Left cardiac atrium (tissue), 4 donors: ENCODE results near the gene CSNK1D. TPM values are rescaled to one million over a fixed set of nuclear protein-coding genes. Genes with fewer than 3 reads are reported as not detected.

Experiments
- ATAC-seq, 2 donors: fragments of 200-7000 bp; cut with Tn5 transposase; one replicate each; pipeline ENCODE4 v1.9.1; 2020; ENCODE audit warnings: mild to moderate bottlenecking in 2 of 2, moderate library complexity in 2 of 2
- DNase-seq: peaks from one replicate; pipeline ENCODE4 v3.0.0-alpha.2; 2020
- intact Hi-C, 2 donors: fragments of 100-400 bp; cut with DNase I; formaldehyde crosslinking; loops; one replicate each; pipeline versions ENCODE4 v1.14.1 to v1.15.1; 2022 to 2023
- total RNA-seq, 2 donors: library from RNA; stranded (reverse); fragmentation: NEBNext Ultra II Directional; extraction: Animal tissue kit (Norgen Biotek cat#: 25700); gene quantifications; one replicate each; pipeline ENCODE4 v1.2.1, GENCODE V29; 2021
- donor health status: DM: no; HTN: yes; CAD: no.
- donor health status: DM: no; HTN: yes; CAD: no; lungs with severe emphysema.
- donor health status: DM: yes; HTN: yes; CAD: no.
- donor health status: Dilated cardiomyopathy.

The CSNK1D gene
- total RNA-seq, 2 donors from 2014 or later, result 63.6 to 88.2 TPM

GRCh38 chr17:82313195-82314011 is 39.9 kb upstream of the CSNK1D start:
- ATAC-seq (no peak), DNase-seq (no peak)
- intact Hi-C loops, result no loop called here

DNA sequence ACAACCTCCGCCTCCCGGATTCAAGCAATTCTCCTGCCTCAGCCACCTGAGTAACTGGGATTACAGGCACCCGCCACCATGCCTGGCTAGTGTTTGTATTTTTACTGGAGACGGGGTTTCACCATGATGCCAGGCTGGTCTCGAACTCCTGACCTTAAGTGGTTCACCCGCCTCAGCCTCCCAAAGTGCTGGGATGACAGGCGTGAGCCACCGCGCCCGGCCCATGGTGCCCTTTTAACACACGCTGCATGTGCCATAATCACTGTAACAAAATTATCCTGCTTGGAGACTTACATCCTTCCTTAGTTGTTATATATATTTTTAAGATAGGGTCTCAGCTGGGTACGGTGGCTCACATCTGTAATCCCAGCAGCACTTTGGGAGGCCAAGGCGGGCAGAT is 38.5 kb upstream of the CSNK1D start:
- no peak for DNase-seq
- ATAC-seq, result no peak
- intact Hi-C loops, result no loop called here

DNA sequence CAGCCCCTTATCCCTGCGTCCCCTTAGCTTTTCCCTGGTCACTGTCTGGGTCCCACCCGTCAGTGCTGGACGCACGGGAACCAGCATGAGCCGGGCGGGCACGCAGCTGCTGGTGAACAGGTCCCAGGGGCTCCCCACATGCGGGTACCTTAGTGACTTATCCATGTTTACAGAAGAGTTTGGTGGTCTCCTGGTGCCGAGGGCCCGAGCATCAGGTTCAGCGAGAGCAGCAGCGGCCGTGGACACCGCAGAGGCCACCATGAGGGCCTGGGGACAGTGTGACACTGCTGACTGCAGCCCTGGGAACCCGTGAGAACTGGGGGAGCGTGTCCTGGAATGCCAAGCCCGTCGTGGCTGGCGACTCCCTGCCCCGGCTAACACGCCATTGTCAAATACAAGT is 37.4 kb upstream of the CSNK1D start:
- intact Hi-C loops, result no loop called here
- no peak for DNase-seq
- ATAC-seq, result no peak

GRCh38 chr17:82309656-82310570 is 36.4 kb upstream of the CSNK1D start:
- DNase-seq, result no peak
- intact Hi-C loops, result no loop called here
- ATAC-seq, result no peak

DNA sequence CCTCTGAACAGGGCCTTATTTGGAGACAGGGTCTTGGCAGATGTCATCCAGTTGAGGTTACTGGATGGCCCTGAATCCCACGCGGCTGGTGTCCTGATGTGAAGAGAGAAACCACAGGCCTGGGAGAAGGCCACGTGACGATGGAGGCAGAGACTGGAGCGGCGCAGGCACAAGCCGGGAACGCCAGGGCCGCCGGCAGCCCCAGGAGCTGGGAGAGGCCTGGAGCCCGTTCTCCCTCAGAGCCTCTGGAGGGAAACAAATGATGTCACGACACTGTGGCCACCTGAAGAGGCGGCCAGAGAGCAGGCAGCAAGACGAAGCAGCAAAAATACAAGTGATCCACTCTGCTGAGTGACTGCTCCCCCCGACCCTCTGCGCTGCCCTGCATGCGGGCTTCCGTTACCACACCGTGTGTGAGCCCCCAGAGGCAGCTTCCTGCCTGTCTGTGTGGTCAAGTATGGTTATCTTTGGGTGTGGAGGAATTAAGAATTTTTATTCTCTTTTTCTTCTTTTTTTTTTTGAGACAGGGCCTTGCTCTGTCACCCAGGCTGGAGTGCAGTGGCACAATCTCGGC is 32.3 kb upstream of the CSNK1D start:
- intact Hi-C loops, result no loop called here
- DNase-seq (no peak), ATAC-seq (no peak)

GRCh38 chr17:82304826-82305726 is 31.6 kb upstream of the CSNK1D start:
- intact Hi-C loops, result no loop called here
- DNase-seq (no peak), ATAC-seq (no peak)

DNA sequence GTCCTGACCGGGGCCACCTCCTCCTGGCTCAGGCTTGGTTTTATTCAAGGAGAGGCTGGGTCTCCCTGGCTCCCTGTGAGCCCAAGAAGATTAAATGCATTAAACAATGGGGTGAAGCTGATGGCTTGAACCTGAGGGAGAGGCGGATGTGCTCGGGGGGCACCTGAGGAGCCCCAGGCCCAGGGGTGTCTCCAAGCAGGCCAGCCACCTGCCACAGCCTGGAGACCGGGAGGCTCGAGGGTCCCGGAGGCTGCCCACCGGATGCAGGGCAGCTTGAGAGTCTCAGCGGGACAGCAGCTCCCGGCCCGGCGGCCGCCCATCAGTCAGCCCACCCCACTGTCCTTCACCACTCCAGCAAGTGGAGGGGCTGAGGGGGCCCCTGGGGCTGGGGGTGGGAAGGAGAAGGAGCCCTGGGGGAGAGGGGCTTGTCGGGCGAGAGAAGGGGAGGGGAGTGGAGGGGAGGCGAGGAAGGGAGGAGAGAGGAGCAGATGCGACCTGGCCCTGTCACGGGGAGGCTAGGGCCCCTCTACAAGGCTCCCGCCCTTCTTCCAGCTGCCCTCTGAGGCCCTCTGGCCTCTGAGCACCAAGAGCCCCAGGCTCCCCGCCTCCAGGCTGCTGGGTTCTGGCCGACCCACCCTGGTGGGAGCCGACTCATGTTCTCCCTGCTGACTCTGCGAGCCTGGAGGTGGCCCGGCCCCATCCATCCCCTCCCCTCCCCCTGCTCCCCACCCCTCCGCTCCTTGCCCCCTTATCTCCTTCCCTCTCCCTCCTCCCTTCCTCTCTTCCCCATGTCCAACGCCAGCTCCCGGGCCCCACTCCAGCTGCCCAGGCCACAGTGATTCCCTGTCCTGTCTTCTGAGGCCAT is 30.7 kb upstream of the CSNK1D start:
- no peak for DNase-seq
- ATAC-seq, result peak; percentile 10 to 23
- intact Hi-C loops, result no loop called here

- DNase-seq (no peak), ATAC-seq (no peak)
- intact Hi-C loops, result no loop called here
Observed at GRCh38 chr17:82302991-82303943, 29.8 kb upstream of the CSNK1D start.

DNA sequence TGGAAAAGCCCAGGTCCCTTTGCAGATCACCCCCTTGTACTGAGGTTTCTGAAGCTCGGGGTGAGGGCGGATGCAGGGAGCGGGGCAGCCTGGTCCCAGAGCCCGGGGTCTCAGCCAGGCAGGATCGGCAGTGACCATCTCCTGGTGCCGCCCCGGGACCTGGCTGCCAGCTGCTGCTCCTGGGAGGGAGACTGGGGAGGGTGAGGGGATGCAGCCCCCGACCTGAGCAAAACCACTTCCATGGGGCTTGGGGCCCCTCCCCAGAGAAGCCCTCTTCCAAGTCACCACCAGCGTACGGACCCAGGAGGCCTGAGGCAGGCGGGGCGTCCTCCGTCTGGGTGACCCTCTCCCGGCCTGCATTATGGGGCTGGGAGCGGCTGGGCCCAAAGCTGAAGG is 29.1 kb upstream of the CSNK1D start:
- DNase-seq, result no peak
- no peak for ATAC-seq
- intact Hi-C loops, result no loop called here

DNA sequence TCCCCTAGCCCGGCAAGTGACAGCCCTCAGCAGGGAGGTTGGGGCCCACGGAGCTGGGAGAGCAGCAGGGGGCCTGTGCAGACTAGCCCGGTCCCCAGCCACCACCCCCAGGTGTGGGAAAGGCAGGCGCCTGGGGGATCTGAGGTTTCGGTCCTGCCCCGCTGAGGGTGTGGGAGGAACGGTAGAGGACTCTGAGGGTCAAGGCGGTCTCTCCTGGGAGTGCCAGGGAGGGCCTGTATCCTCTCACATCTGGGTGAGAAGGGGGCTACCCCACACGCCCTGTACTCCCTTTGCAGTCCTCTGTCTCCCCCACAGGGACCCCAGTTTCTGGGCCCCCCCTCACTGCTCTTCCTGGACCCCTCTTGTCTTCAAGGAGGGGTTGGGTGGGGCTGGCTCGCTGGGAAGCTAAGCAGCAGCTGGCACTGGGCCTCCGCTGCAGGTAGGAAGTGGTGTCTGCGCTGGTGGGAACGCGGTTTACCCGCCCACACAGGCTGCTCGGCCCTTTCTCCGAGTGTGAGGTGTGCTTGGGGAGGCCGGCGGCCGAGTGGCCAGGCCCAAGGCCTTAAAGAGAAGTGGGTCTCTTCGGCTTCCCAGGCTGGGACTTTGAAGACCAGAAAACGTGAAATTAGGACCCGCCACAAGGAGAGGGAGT is 28.5 kb upstream of the CSNK1D start:
- DNase-seq (no peak), ATAC-seq (no peak)
- intact Hi-C loops, result no loop called here

DNA sequence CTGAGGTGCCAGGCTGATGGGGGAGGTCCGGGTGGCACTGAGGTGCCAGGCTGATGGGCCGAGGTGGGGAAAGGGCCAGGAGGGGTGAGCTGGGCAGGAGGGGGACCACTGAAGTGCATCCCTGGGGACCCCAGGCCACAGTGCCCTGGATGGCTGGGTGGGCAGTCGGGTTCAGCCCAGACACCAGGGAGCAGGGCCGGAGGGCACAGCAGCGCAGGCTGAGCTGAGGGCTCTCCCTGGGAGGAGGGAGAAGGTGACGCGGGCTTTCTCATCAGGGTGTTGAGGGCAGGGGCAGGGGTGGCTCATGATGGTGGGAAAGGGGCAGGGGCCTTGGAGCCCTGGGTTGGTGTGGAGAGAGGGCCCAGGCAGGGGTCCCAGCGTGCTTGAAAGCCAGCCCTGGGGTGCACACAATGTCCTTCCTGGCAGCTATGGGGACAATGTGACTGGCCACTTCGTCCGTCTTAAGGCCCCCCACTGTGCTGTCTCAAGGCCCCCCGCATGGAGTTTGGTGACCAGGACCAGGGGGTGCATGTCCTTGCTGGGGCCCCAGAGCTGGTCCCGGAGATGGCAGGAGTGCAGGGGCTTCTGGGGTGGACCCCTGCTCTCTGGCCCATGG is 27.9 kb upstream of the CSNK1D start:
- intact Hi-C loops, result no loop called here
- ATAC-seq (no peak), DNase-seq (no peak)

DNA sequence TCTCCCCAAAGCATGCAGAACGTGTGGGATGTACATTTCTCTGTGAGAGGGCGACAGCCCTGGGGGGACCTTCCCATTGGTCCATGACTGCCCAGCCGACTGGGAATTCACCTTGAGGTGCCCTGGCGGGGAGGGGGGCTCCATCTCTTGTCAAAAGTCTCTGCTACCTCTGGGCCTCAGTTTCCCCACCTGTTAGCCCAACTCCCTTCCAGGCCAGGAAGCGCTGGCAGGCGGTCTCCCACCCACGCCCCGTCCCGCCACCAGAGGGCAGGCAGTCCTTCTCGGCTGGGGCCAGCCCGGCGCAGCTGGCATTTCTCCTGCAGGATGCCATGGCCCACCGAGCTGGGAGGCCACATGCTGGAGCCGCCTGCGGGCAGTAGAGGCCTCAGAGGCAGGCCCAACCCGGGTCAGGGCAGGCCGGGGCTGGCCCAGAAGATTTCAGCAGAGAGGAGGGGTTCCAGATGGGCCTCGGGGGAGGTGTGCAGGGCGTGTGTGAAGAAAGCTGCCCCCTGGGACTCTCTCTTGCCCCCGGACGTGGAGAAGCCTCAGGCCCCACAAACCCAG is 27.3 kb upstream of the CSNK1D start:
- intact Hi-C loops, result no loop called here
- no peak for ATAC-seq
- DNase-seq, result peak; percentile 75

DNA sequence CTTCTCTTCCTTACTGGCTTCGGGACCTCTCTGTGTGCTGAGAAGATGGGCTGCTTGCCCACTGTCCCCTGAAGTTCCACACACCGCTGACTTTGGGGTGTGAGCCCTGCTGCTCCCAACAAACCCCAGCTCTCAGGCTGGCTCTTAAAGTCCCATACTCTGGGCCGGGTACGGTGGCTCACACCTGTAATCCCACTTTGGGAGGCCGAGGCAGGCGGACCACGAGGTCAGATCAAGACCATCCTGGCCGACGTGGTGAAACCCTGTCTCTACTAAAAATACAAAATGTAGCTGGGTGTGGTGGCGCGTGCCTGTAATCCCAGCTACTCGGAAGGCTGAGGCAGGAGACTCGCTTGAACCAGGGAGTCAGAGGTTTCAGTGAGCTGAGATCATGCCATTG is 26.7 kb upstream of the CSNK1D start:
- no peak for DNase-seq
- ATAC-seq, result no peak
- intact Hi-C loops, result no loop called here

GRCh38 chr17:82299452-82299851 is 26.0 kb upstream of the CSNK1D start:
- DNase-seq (no peak), ATAC-seq (no peak)
- intact Hi-C loops, result loop anchor here in 1 of 2 donors (10.0 kb wide), 1 partner anchor 55 kb away; no protein-coding TSS in a partner anchor

GRCh38 chr17:82298538-82299421 is 25.3 kb upstream of the CSNK1D start:
- intact Hi-C loops, result loop anchor here in 1 of 2 donors (10.0 kb wide), 1 partner anchor 54 kb away; no protein-coding TSS in a partner anchor
- DNase-seq (no peak), ATAC-seq (no peak)
